ENCODE results near the gene LMOD1.
"Not testable (repeated sequence)": the region's sequence is repeated elsewhere in the genome, so short reads cannot be mapped to it uniquely, and the experiment has no call there.

The LMOD1 gene

GRCh38 chr1:201945863-201946223, 505 bp downstream of the LMOD1 start:
- no peak for DNase-seq

- DNase-seq: no peak
These were observed 1.2 kb downstream of the LMOD1 start for GRCh38 chr1:201945157-201945556.

- no peak for DNase-seq
These were observed 1.7 kb downstream of the LMOD1 start for GRCh38 chr1:201944639-201945038.

GRCh38 chr1:201944002-201944401, 2.3 kb downstream of the LMOD1 start:
- no peak for DNase-seq

GRCh38 chr1:201942129-201942495, 4.2 kb downstream of the LMOD1 start:
- no peak for DNase-seq

GRCh38 chr1:201941420-201942128, 4.8 kb downstream of the LMOD1 start:
- no peak for DNase-seq

GRCh38 chr1:201940316-201940715, 6.0 kb downstream of the LMOD1 start:
- not testable (repeated sequence) for DNase-seq

- DNase-seq: no peak
These were observed 6.8 kb downstream of the LMOD1 start for GRCh38 chr1:201939574-201939973.

- DNase-seq: no peak
These were observed 7.2 kb downstream of the LMOD1 start for GRCh38 chr1:201939148-201939547.

- no peak for DNase-seq
These were observed 7.8 kb downstream of the LMOD1 start for GRCh38 chr1:201938440-201939035.

GRCh38 chr1:201937624-201938213, 8.6 kb downstream of the LMOD1 start:
- DNase-seq: no peak

- DNase-seq: no peak
These were observed 12.4 kb downstream of the LMOD1 start for GRCh38 chr1:201933840-201934430.

- no peak for DNase-seq
These were observed 15.5 kb downstream of the LMOD1 start for GRCh38 chr1:201930803-201931202.

GRCh38 chr1:201930137-201930536, 16.2 kb downstream of the LMOD1 start:
- no peak for DNase-seq

GRCh38 chr1:201928266-201928665, 18.1 kb downstream of the LMOD1 start:
- no peak for DNase-seq

GRCh38 chr1:201925981-201926645, 20.2 kb downstream of the LMOD1 start:
- no peak for DNase-seq

- no peak for DNase-seq
These were observed 21.1 kb downstream of the LMOD1 start for GRCh38 chr1:201925301-201925567.

GRCh38 chr1:201921952-201922558, 24.3 kb downstream of the LMOD1 start:
- no peak for DNase-seq

GRCh38 chr1:201918343-201918742, 28.0 kb downstream of the LMOD1 start:
- DNase-seq: no peak

- DNase-seq: no peak
These were observed 28.9 kb downstream of the LMOD1 start for GRCh38 chr1:201917362-201918033.

GRCh38 chr1:201916649-201917249, 29.6 kb downstream of the LMOD1 start:
- DNase-seq: peak; percentile 66

GRCh38 chr1:201914456-201915235, 31.7 kb downstream of the LMOD1 start:
- no peak for DNase-seq

Measured in NCI-H2227 treated with DMSO at 0.1 percent for 48 hours (cell line).